NB4 (cell line): ENCODE results near the gene TSC22D1.

ENCODE experiments used
- MAX ChIP-seq: IDR thresholded peaks from 2 replicates; pipeline ENCODE4 v1.6.1; 2011; ENCODE audit warnings: low read depth, low read length
- MYC ChIP-seq: IDR thresholded peaks from 2 replicates; pipeline ENCODE4 v1.6.1; 2011; ENCODE audit warnings: low read depth, low read length
- POLR2A ChIP-seq: IDR thresholded peaks from 2 replicates; pipeline ENCODE4 v1.6.1; 2011; ENCODE audit warnings: mild to moderate bottlenecking; ENCODE audit not compliant: insufficient read length; ENCODE audit errors: extremely low read depth
- TF ChIP-seq, protein P1 (sequence below): IDR thresholded peaks from one replicate; pipeline ENCODE4 v1.5.1; 2012; ENCODE audit warnings: low read depth, low read length

DNA sequence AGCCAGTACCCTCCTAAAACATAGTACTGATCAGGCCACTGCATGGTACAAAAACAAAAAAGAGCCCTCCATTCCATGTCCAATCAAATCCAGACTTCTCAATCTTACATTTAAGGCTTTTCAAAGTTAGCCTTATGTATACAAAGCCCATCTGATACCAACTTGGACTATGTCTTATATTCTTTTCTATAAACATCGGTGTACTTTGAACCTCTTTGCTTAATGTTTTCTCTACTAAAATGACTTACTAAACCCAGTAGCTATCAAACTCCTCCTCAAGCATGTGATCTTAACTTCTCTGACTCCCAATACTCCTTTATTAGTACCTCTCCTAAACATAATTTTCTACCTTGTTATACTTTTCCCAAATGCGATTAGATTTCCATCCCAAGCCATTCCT lies 14.8 kb downstream of the TSC22D1 start:
- TF ChIP-seq, protein P1, sequence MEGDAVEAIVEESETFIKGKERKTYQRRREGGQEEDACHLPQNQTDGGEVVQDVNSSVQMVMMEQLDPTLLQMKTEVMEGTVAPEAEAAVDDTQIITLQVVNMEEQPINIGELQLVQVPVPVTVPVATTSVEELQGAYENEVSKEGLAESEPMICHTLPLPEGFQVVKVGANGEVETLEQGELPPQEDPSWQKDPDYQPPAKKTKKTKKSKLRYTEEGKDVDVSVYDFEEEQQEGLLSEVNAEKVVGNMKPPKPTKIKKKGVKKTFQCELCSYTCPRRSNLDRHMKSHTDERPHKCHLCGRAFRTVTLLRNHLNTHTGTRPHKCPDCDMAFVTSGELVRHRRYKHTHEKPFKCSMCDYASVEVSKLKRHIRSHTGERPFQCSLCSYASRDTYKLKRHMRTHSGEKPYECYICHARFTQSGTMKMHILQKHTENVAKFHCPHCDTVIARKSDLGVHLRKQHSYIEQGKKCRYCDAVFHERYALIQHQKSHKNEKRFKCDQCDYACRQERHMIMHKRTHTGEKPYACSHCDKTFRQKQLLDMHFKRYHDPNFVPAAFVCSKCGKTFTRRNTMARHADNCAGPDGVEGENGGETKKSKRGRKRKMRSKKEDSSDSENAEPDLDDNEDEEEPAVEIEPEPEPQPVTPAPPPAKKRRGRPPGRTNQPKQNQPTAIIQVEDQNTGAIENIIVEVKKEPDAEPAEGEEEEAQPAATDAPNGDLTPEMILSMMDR, result no peak
- TF ChIP-seq POLR2A (no peak), MAX (no peak), MYC (no peak)
